DND-41 (cell line): Measurements from ENCODE around the gene NFATC3.
A peak's percentile ranks its signal among the peaks of the same experiment; 100 is the strongest.

Source experiments
- ATAC-seq: fragments of 200-7000 bp; cut with Tn5 transposase; 3 replicates; pipeline ENCODE4 v1.9.1; 2021; ENCODE audit warnings: low read depth; ENCODE audit not compliant: insufficient read depth
- DNase-seq: peaks from one replicate; pipeline ENCODE4 v3.0.0-alpha.2; 2020
- H2AFZ ChIP-seq: 2 replicates; pipeline ENCODE4 v1.6.0; 2012; ENCODE audit warnings: low read depth, low read length
- H3K27ac ChIP-seq: 2 replicates; pipeline ENCODE4 v1.5.1; 2012; ENCODE audit warnings: low read length, inconsistent platforms
- H3K27me3 ChIP-seq: fragments of 200-600 bp; sonication (generic); 2 replicates; pipeline ENCODE4 v1.6.0; 2012; ENCODE audit warnings: low read length, mild to moderate bottlenecking, inconsistent platforms; ENCODE audit not compliant: insufficient read depth, poor library complexity
- H3K36me3 ChIP-seq: 2 replicates; pipeline ENCODE4 v1.5.1; 2012; ENCODE audit warnings: low read length, inconsistent platforms; ENCODE audit not compliant: insufficient read depth
- H3K4me1 ChIP-seq: 2 replicates; pipeline ENCODE4 v1.5.1; 2012; ENCODE audit warnings: mild to moderate bottlenecking, low read length; ENCODE audit not compliant: insufficient read depth
- H3K4me2 ChIP-seq: 2 replicates; pipeline ENCODE4 v1.6.0; 2012; ENCODE audit warnings: mild to moderate bottlenecking, moderate library complexity, low read length, inconsistent platforms; ENCODE audit not compliant: insufficient read depth
- H3K4me3 ChIP-seq, 2 experiments: fragments of 200-600 bp in 1 of 2; shearing (Covaris generic) in 1 of 2; 2 replicates each; pipeline ENCODE4 v1.5.1; 2012 to 2016; ENCODE audit warnings: inconsistent platforms in 2 of 2, low read length in 2 of 2, mild to moderate bottlenecking in 2 of 2, low read depth in 1 of 2, moderate library complexity in 1 of 2
- H3K79me2 ChIP-seq: 2 replicates; pipeline ENCODE4 v1.6.0; 2012; ENCODE audit warnings: low read length, inconsistent platforms; ENCODE audit not compliant: insufficient read depth
- H3K9ac ChIP-seq: 2 replicates; pipeline ENCODE4 v1.6.0; 2012; ENCODE audit warnings: low read depth, mild to moderate bottlenecking, inconsistent platforms, low read length, moderate library complexity
- H3K9me3 ChIP-seq: 2 replicates; pipeline ENCODE4 v1.5.1; 2012; ENCODE audit warnings: low read length, moderate library complexity, mild to moderate bottlenecking, inconsistent platforms; ENCODE audit not compliant: insufficient read depth, severe bottlenecking
- H4K20me1 ChIP-seq: 2 replicates; pipeline ENCODE4 v1.6.0; 2012; ENCODE audit warnings: low read length; ENCODE audit not compliant: insufficient read depth
- EZH2 ChIP-seq: IDR thresholded peaks from 3 replicates; pipeline ENCODE4 v1.6.1; 2012; ENCODE audit warnings: borderline replicate concordance, low read depth, mild to moderate bottlenecking, moderate library complexity, low read length, inconsistent platforms; ENCODE audit not compliant: severe bottlenecking
- TF ChIP-seq, protein P1 (sequence below): IDR thresholded peaks from 2 replicates; pipeline ENCODE4 v1.5.1; 2012; ENCODE audit warnings: borderline replicate concordance, low read length, moderate library complexity, mild to moderate bottlenecking; ENCODE audit not compliant: poor library complexity, severe bottlenecking; ENCODE audit errors: extremely low read depth

NFATC3 gene

DNA sequence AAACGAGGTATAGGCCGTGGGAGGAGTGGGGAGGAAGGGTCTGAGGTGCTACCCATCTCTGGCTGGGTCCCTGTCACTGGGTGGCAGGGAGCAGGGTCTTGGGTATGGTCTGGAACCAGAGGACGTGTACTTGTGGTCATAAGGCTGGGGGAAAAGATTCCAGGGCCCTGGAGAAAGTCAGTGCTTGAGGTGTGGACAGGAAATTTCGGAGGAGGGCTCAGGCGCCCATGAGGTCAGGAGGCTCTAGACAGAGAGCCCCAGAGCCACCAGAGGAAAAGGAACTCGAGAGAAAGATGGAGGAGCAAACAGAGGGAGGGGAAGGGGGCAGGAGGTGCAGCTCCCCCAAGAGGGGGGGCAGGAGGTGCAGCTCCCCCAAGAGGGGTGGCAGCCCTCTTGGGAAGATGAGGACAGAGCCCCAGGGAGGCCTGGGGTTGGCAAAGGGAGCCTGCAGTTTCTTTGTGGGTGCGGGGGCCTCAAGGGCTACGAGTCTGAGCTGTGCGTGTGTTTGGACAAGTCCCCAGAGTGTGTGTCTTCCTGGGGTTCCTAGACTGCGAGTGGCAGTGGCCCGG, 178.5 kb downstream of the NFATC3 start:
- Histone ChIP-seq H3K9me3 (no peaks in the 10 kb centered on the region), H3K4me2 (peak overlapping the region; percentile 73), H3K27me3 (no peaks in the 10 kb centered on the region), H3K27ac (peak overlapping the region; percentile 85), H3K4me3 (peak overlapping the region; percentile 68 to 77), H3K9ac (peak overlapping the region; percentile 87), H2AFZ (peak overlapping the region; percentile 78), H4K20me1 (peaks cover 9% of the 10 kb centered on the region; the same call in 1 of the 2 replicates), H3K79me2 (peaks cover 59% of the 10 kb centered on the region), H3K36me3 (peaks cover 40% of the 10 kb centered on the region), H3K4me1 (peaks cover 63% of the 10 kb centered on the region)
- TF ChIP-seq, protein P1, sequence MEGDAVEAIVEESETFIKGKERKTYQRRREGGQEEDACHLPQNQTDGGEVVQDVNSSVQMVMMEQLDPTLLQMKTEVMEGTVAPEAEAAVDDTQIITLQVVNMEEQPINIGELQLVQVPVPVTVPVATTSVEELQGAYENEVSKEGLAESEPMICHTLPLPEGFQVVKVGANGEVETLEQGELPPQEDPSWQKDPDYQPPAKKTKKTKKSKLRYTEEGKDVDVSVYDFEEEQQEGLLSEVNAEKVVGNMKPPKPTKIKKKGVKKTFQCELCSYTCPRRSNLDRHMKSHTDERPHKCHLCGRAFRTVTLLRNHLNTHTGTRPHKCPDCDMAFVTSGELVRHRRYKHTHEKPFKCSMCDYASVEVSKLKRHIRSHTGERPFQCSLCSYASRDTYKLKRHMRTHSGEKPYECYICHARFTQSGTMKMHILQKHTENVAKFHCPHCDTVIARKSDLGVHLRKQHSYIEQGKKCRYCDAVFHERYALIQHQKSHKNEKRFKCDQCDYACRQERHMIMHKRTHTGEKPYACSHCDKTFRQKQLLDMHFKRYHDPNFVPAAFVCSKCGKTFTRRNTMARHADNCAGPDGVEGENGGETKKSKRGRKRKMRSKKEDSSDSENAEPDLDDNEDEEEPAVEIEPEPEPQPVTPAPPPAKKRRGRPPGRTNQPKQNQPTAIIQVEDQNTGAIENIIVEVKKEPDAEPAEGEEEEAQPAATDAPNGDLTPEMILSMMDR: no peak
- no peak for TF ChIP-seq EZH2
- no peak for DNase-seq
- peak; percentile 58 for ATAC-seq

- H3K4me2 ChIP-seq: peak within 1 kb of the TSS; percentile 73
- peak within 1 kb of the TSS; percentile 78 for H2AFZ ChIP-seq
- H3K79me2 ChIP-seq: peaks cover 67% of the 10 kb centered on the region
- TF ChIP-seq, protein P1: peak; percentile 88
- no peak for TF ChIP-seq EZH2
- H3K4me1 ChIP-seq: peaks cover 56% of the 10 kb centered on the region
- H3K27ac ChIP-seq: peak within 1 kb of the TSS; percentile 85
- H3K9ac ChIP-seq: peak within 1 kb of the TSS; percentile 87
- no peaks in the 10 kb centered on the region for H3K27me3 ChIP-seq
- H3K4me3 ChIP-seq: peak within 1 kb of the TSS; percentile 68 to 77
- peaks cover 14% of the 10 kb centered on the region; the same call in 1 of the 2 replicates for H4K20me1 ChIP-seq
- DNase-seq (peak; percentile 76), ATAC-seq (peak; percentile 68)
- H3K9me3 ChIP-seq: no peaks in the 10 kb centered on the region
- peaks cover 38% of the 10 kb centered on the region for H3K36me3 ChIP-seq
Measured at GRCh38 chr16:68264128-68265077, 179.2 kb downstream of the NFATC3 start, which contains the start of gene SLC7A6. TSS of gene SLC7A6 (plus strand) at chr16:68264526. CDS start at chr16:68274727, 10,201 bp downstream.

DNA sequence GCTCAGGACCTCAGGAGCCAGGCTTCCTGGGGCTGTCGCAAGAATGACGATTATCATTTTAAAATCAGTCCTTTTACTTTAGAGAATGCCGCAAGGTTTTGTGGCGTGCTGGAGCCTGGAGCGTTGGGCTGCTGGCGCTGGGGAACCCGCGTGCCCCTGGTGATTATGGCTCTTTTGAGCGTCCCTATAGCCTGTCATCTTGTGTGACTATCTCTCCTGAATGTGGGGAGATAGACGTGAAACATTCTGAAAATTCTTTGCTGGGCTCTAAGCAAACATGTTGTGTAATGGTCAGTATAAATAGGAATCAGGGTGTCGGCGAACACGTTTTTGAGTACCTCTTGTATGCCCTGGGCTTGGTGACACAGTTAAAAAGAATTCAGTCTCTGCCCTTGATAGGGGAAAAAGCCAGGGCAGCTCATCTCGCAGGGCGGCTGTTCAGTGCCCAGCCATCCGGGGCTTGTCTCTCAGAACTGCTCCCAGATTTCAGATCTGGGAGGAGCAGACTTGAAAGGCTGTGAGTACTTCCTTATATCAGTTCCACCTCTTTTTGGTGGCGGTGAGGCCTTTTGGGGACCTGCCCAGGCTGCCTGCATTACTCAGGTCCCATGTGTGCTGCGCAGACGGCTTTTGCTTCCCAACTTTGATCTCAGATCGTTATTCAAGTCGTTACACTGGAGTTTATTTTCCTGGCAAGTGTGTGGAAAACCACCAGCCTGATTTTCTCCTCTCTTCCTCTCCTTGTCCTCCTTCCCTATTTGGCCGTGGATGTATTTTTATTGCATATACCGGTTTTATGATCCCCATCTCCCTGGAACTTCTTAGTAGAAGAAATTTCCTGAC, 180.1 kb downstream of the NFATC3 start:
- Histone ChIP-seq H3K27ac (peak overlapping the region; percentile 85), H3K4me3 (peak overlapping the region; percentile 45 to 77; a peak in 3 of 4 replicates), H3K4me2 (peak overlapping the region; percentile 73), H3K9ac (peak overlapping the region; percentile 87), H3K36me3 (peaks cover 38% of the 10 kb centered on the region), H3K9me3 (no peaks in the 10 kb centered on the region), H3K4me1 (peaks cover 60% of the 10 kb centered on the region), H2AFZ (peak overlapping the region; percentile 78), H4K20me1 (peaks cover 22% of the 10 kb centered on the region; the same call in 1 of the 2 replicates), H3K27me3 (no peaks in the 10 kb centered on the region), H3K79me2 (peaks cover 74% of the 10 kb centered on the region)
- TF ChIP-seq, protein P1: no peak
- no peak for TF ChIP-seq EZH2
- DNase-seq (peak; percentile 68), ATAC-seq (peak; percentile 57)
